HepG2 (cell line): ENCODE measurements around the gene OR6S1. TPM values are rescaled to one million over a fixed set of nuclear protein-coding genes. Genes with fewer than 3 reads are reported as not detected.
A peak's percentile ranks its signal among the peaks of the same experiment; 100 is the strongest.

Experiments
- ATAC-seq: fragments of 200-7000 bp; cut with Tn5 transposase; 3 replicates; pipeline ENCODE4 v1.9.1; 2020; ENCODE audit warnings: mild to moderate bottlenecking, moderate library complexity
- BruUV-seq: library from RNA; stranded (reverse); fragments of 400-500 nt; replicated peaks from 2 replicates; lab custom pipeline; 2021; lab: Mats Ljungman, UMichigan
- CTCF ChIA-PET: fragments of 300-600 bp; formaldehyde crosslinking; extraction: SDS; loops from one replicate; lab custom pipeline; 2021; ENCODE audit warnings: low total read pairs, inconsistent platforms, low intra/inter-chr PET ratio; lab: Yijun Ruan, JAX
- POLR2A ChIA-PET: fragments of 350-600 bp; sonication (Branson Sonifier 250); formaldehyde crosslinking; loops from one replicate; lab custom pipeline; 2020; ENCODE audit warnings: antibody characterized with exemption, inconsistent platforms; lab: Yijun Ruan, JAX
- DNase-seq: peaks from one replicate; pipeline ENCODE4 v3.0.0-alpha.2; 2015; ENCODE audit warnings: low spot score
- FAIRE-seq: peaks from 3 replicates; lab custom pipeline; 2011; peaks lifted over from hg19 to GRCh38; lab: Jason Lieb, UNC
- H2AFZ ChIP-seq: one replicate; pipeline ENCODE4 v1.6.1; 2011; ENCODE audit warnings: low read length, inconsistent platforms
- H3K27ac ChIP-seq: fragments of 300-600 bp; 3 replicates; pipeline ENCODE4 v1.8.0; 2011; ENCODE audit warnings: mixed run types, mild to moderate bottlenecking, mixed read lengths, low read length, inconsistent platforms; ENCODE audit not compliant: insufficient read depth; ENCODE audit errors: extremely low read length
- H3K27me3 ChIP-seq, 2 experiments: fragments of 200-600 bp in 1 of 2; 2 replicates in 1 of 2; 3 replicates in 1 of 2; pipeline versions ENCODE4 v1.6.0 to v1.8.0; 2011; ENCODE audit warnings: low read length in 2 of 2, mild to moderate bottlenecking in 2 of 2, moderate library complexity in 2 of 2, inconsistent platforms in 1 of 2; ENCODE audit not compliant: insufficient read depth in 2 of 2, control insufficient read depth in 1 of 2
- H3K36me3 ChIP-seq, 2 experiments: fragments of 200-600 bp in 1 of 2; replicated peaks in 1 of 2; 2 replicates in 1 of 2; 3 replicates in 1 of 2; pipeline versions ENCODE4 v1.5.1 to v1.8.0; 2011; ENCODE audit warnings: low read length in 2 of 2, inconsistent platforms in 1 of 2; ENCODE audit not compliant: insufficient read depth in 2 of 2, control insufficient read depth in 1 of 2
- H3K4me1 ChIP-seq: 2 replicates; pipeline ENCODE4 v1.5.1; 2012; ENCODE audit warnings: low read length, inconsistent platforms; ENCODE audit not compliant: insufficient read depth
- H3K4me2 ChIP-seq: 2 replicates; pipeline ENCODE4 v1.6.0; 2011; ENCODE audit warnings: low read depth, low read length, inconsistent platforms
- H3K4me3 ChIP-seq, 3 experiments: fragments of 200-600 bp in 1 of 3; sonication (generic), shearing (Covaris generic) in 1 of 3; replicated peaks in 1 of 3; 2 replicates each; pipeline ENCODE4 v1.5.1; 2011 to 2016; ENCODE audit warnings: low read length in 3 of 3, inconsistent platforms in 2 of 3, low read depth in 2 of 3, mild to moderate bottlenecking in 2 of 3, control low read depth in 1 of 3, mixed read lengths in 1 of 3; ENCODE audit not compliant: insufficient read depth in 1 of 3
- H3K79me2 ChIP-seq: one replicate; pipeline ENCODE4 v1.6.1; 2011; ENCODE audit warnings: low read length, inconsistent platforms; ENCODE audit not compliant: insufficient read depth
- H3K9ac ChIP-seq: 2 replicates; pipeline ENCODE4 v1.6.0; 2011; ENCODE audit warnings: mild to moderate bottlenecking, low read depth, low read length, inconsistent platforms; ENCODE audit not compliant: insufficient read depth
- H3K9me3 ChIP-seq: 2 replicates; pipeline ENCODE4 v1.5.1; 2012; ENCODE audit warnings: mild to moderate bottlenecking, low read length
- H4K20me1 ChIP-seq: 2 replicates; pipeline ENCODE4 v1.6.0; 2011; ENCODE audit warnings: inconsistent platforms, mild to moderate bottlenecking, low read length, moderate library complexity; ENCODE audit not compliant: insufficient read depth
- MEIS2 ChIP-seq: sonication (generic); formaldehyde crosslinking; IDR thresholded peaks from 2 replicates; pipeline ENCODE4 v1.9.0; 2021; ENCODE audit warnings: mild to moderate bottlenecking, missing genetic modification reagents
- SNAPC2 ChIP-seq: sonication (generic); formaldehyde crosslinking; IDR thresholded peaks from 2 replicates; pipeline ENCODE4 v1.8.1; 2022; ENCODE audit warnings: mild to moderate bottlenecking, missing genetic modification reagents
- TEAD3 ChIP-seq: optimal IDR thresholded peaks from 2 replicates; pipeline ENCODE3; 2016; ENCODE audit warnings: borderline replicate concordance
- ZNF326 ChIP-seq: sonication (generic); formaldehyde crosslinking; IDR thresholded peaks from 2 replicates; pipeline ENCODE4 v1.4.0; 2020; ENCODE audit warnings: missing genetic modification reagents, borderline replicate concordance
- ZNF629 ChIP-seq: sonication (generic); formaldehyde crosslinking; conservative IDR thresholded peaks from 2 replicates; pipeline ENCODE4 v1.5.0; 2020; ENCODE audit warnings: missing genetic modification reagents
- ZNF7 ChIP-seq: IDR thresholded peaks from 2 replicates; pipeline ENCODE4 v1.6.1; 2016; ENCODE audit warnings: missing biosample characterization, missing genetic modification reagents
- ZNF724P ChIP-seq: sonication (generic); formaldehyde crosslinking; IDR thresholded peaks from 2 replicates; pipeline ENCODE4 v1.8.0; 2022; ENCODE audit warnings: missing genetic modification reagents, borderline replicate concordance
- WGBS: methylation state at CpG from one replicate; pipeline ENCODE4 v1.1.6; 2017; ENCODE audit warnings: low lambda C conversion rate; 5-methylcytosine and 5-hydroxymethylcytosine counted together
- in situ Hi-C: cut with HindIII; loops from 2 replicates; pipeline ENCODE4 v1.10.0; 2017; ENCODE audit warnings: low pct_unique_long_range_greater_than_20kb; ENCODE audit not compliant: extremely low pct_ligation_motif_present
- intact Hi-C: fragments of 100-400 bp; cut with micrococcal nuclease; formaldehyde crosslinking; loops from one replicate; pipeline ENCODE4 v1.10.0; 2022; ENCODE audit not compliant: unreplicated experiment
- polyA plus RNA-seq, 8 experiments: library from polyadenylated mRNA; depleted of rRNA in 3 of 8; stranded (reverse) in 7 of 8; unstranded in 1 of 8; fragments of >200 nt; fragmentation: Illumina TruSeq in 4 of 8; extraction: Trizol in 4 of 8; gene quantifications; 2 replicates each; pipeline versions ENCODE4 v1.2.1 to v1.2.3, GENCODE V29; 2011 to 2016; ENCODE audit warnings: low read depth in 4 of 8, missing spikeins in 1 of 8, mixed read lengths in 1 of 8; ENCODE audit not compliant: insufficient read depth in 1 of 8
- total RNA-seq, 5 experiments: library from RNA; depleted of rRNA; stranded (reverse); fragments of >200 nt; fragmentation: Illumina TruSeq; extraction: Trizol; gene quantifications; 2 replicates each; pipeline ENCODE4 v1.2.3, GENCODE V29; 2016; ENCODE audit warnings: low read depth in 1 of 5
- TF ChIP-seq, protein P1 (sequence below): sonication (generic); formaldehyde crosslinking; IDR thresholded peaks from 2 replicates; pipeline ENCODE4 v1.4.0; 2020; ENCODE audit warnings: missing genetic modification reagents
- TF ChIP-seq, protein P2 (sequence below): sonication (generic); formaldehyde crosslinking; IDR thresholded peaks from 2 replicates; pipeline ENCODE4 v1.4.0; 2020; ENCODE audit warnings: mild to moderate bottlenecking, missing genetic modification reagents, borderline replicate concordance

The OR6S1 gene
- total and polyA plus RNA-seq, 2 of the 13 experiments (the other 11 are each of a cell fraction or from before 2014, with no cell fraction given), result 0.09 TPM; not detected in 1

DNA sequence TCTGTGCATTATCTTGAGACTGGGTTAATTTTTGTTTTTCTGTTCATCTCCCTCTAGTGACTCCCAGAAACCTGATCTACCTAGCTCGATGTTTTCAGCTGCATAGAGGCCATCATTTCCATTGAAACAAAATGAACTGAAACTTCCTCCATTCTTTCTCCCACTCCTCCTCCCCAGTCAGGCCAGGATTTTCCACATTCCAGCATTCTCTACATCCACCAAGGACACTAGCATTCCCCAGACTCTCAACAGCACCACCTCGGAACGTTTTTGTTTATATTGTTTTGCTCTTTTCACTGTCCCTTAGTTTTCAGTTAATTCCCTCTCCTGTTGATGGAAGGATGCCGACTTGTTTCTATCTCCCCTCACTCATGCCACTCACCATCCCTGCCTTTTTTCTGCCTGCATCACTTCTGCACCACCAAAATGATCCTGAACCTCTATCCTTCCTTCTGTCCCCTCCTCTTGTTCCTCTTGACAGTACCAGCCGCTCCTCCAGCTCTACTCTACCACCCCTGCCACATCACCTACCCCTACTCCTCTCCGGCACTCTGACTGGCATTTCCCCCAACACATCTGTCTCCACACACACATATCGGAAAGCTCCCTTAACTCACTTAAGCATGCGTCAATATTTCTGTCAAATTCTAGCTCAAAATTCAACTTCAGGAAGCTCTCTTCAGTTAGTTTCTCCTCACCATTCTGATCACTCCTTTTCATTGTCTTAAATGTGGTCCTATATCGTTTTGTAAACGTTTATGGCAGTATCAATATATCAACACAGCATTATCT lies 13.2 kb downstream of the OR6S1 start:
- FAIRE-seq (no peak), DNase-seq (no peak), ATAC-seq (no peak)
- WGBS, result 11% methylated on average over 10 of the region's 10 CpGs
- Histone ChIP-seq H2AFZ (no peak overlapping the region), H3K36me3 (no peaks in the 10 kb centered on the region), H3K9ac (no peak overlapping the region), H3K9me3 (no peaks in the 10 kb centered on the region), H3K4me2 (peak overlapping the region; percentile 46), H3K4me3 (peak overlapping the region in 1 of 3 experiments; percentile 19; a peak in 2 of 6 replicates), H3K27me3 (no peaks in the 10 kb centered on the region; a peak in 1 of 5 replicates), H3K79me2 (no peaks in the 10 kb centered on the region), H3K4me1 (peaks cover 66% of the 10 kb centered on the region), H4K20me1 (no peaks in the 10 kb centered on the region), H3K27ac (no peak overlapping the region)
- ChIA-PET CTCF (no interaction called here), POLR2A (interaction anchor here (1.6 kb wide), 1 partner anchor 12 kb away, joined by 3 read pairs; no protein-coding TSS in a partner anchor)
- TF ChIP-seq ZNF326 (CRISPR knock-in tag) (no peak), TEAD3 (CRISPR knock-in tag) (peak; percentile 76), SNAPC2 (CRISPR knock-in tag) (0 out of 2 replicates have a peak, but pooled peaks have one; percentile 36), ZNF7 (CRISPR knock-in tag) (peak; percentile 90)
- BruUV-seq, result no TSS peak
- intact Hi-C loops (no loop called here), in situ Hi-C loops (no loop called here)

DNA sequence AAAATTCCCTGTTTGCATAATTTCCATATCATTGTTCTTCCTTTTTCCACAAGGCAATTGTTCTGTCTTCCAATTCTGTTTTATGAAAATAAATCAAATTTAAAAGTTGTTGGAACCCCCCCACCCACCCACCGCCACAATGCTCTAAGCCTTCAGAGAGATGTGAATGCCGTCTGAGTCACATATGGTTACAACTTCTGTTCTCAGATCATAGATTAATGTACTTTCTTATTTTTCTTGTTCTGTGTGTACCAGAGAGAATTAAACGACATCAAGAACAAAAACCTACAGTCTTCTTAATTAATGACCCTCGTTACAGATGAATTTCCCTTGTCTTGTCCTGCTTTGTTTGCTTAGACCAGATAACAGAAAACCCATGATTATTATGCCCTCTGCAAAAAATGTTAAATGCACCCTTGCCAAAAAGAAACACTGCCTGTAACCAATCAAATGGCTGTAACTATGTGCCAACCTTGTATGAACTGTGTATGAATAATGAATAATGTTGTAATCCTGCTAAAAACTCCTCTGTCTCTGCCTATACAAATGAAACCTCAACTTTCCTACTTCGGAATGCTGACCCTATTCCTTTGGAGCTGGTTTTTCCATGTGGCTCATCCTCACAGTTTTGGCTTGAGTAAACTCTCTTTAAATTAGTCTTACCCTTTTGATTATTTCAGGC lies 14.0 kb downstream of the OR6S1 start:
- H2AFZ ChIP-seq, result no peak overlapping the region
- no peaks in the 10 kb centered on the region for H4K20me1 ChIP-seq
- TF ChIP-seq ZNF629 (CRISPR knock-in tag), result peak; percentile 28; the same call in 1 of the 2 replicates
- TF ChIP-seq, protein P1, sequence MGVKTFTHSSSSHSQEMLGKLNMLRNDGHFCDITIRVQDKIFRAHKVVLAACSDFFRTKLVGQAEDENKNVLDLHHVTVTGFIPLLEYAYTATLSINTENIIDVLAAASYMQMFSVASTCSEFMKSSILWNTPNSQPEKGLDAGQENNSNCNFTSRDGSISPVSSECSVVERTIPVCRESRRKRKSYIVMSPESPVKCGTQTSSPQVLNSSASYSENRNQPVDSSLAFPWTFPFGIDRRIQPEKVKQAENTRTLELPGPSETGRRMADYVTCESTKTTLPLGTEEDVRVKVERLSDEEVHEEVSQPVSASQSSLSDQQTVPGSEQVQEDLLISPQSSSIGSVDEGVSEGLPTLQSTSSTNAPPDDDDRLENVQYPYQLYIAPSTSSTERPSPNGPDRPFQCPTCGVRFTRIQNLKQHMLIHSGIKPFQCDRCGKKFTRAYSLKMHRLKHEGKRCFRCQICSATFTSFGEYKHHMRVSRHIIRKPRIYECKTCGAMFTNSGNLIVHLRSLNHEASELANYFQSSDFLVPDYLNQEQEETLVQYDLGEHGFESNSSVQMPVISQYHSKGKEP, result no peak
- no peak for TF ChIP-seq MEIS2 (CRISPR knock-in tag)
- TF ChIP-seq ZNF724P, result no peak
- TF ChIP-seq, protein P2, sequence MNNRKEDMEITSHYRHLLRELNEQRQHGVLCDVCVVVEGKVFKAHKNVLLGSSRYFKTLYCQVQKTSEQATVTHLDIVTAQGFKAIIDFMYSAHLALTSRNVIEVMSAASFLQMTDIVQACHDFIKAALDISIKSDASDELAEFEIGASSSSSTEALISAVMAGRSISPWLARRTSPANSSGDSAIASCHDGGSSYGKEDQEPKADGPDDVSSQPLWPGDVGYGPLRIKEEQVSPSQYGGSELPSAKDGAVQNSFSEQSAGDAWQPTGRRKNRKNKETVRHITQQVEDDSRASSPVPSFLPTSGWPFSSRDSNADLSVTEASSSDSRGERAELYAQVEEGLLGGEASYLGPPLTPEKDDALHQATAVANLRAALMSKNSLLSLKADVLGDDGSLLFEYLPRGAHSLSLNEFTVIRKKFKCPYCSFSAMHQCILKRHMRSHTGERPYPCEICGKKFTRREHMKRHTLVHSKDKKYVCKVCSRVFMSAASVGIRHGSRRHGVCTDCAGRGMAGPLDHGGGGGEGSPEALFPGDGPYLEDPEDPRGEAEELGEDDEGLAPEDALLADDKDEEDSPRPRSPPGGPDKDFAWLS, result no peak
- no peak for DNase-seq
- H3K4me2 ChIP-seq, result peak overlapping the region; percentile 46
- POLR2A ChIA-PET, result interaction anchor here (1.6 kb wide), 1 partner anchor 12 kb away, joined by 3 read pairs; no protein-coding TSS in a partner anchor
- H3K9me3 ChIP-seq, result no peaks in the 10 kb centered on the region
- no peak for ATAC-seq
- no peaks in the 10 kb centered on the region for H3K36me3 ChIP-seq
- no peak overlapping the region for H3K27ac ChIP-seq
- intact Hi-C loops (no loop called here), in situ Hi-C loops (no loop called here)
- no peaks in the 10 kb centered on the region for H3K79me2 ChIP-seq
- no TSS peak for BruUV-seq
- no peaks in the 10 kb centered on the region; a peak in 1 of 5 replicates for H3K27me3 ChIP-seq
- FAIRE-seq, result no peak
- CTCF ChIA-PET, result no interaction called here
- WGBS, result 39% methylated on average over 5 of the region's 5 CpGs
- H3K9ac ChIP-seq, result no peak overlapping the region
- peaks cover 72% of the 10 kb centered on the region for H3K4me1 ChIP-seq
- H3K4me3 ChIP-seq, result peak overlapping the region in 1 of 3 experiments; percentile 19; a peak in 1 of 6 replicates
